Endothelial cell of umbilical vein (primary cell): ENCODE measurements around the gene CD300C. TPM values are rescaled to one million over a fixed set of nuclear protein-coding genes. Genes with fewer than 3 reads are reported as not detected.

Source experiments
- BruUV-seq: library from RNA; stranded (reverse); fragments of 400-500 nt; replicated peaks from 2 replicates; lab custom pipeline; 2021; lab: Mats Ljungman, UMichigan
- CTCF ChIA-PET: fragments of 300-600, 350-600 bp; sonication (Branson Sonifier 250); formaldehyde crosslinking; loops from one replicate; lab custom pipeline; 2021; ENCODE audit warnings: antibody characterized with exemption, inconsistent platforms; lab: Charles Lee
- POLR2A ChIA-PET: fragments of 300-600, 350-600 bp; sonication (Branson Sonifier 250); formaldehyde crosslinking; loops from one replicate; lab custom pipeline; 2021; ENCODE audit warnings: antibody characterized with exemption, inconsistent platforms; lab: Charles Lee
- DNase-seq: peaks from one replicate; pipeline ENCODE4 v3.0.0-alpha.2; 2011; ENCODE audit warnings: low read depth, low spot score
- FAIRE-seq: peaks from 2 replicates; lab custom pipeline; 2011; peaks lifted over from hg19 to GRCh38; lab: Jason Lieb, UNC
- H2AFZ ChIP-seq: 2 replicates; pipeline ENCODE4 v1.6.0; 2012; ENCODE audit warnings: low read depth, low read length, control low read depth, inconsistent platforms
- H3K27ac ChIP-seq: 2 replicates; pipeline ENCODE4 v1.5.1; 2011; ENCODE audit warnings: low read depth, mild to moderate bottlenecking, control low read depth, low read length, moderate library complexity; ENCODE audit not compliant: insufficient read depth
- H3K27me3 ChIP-seq, 2 experiments: 2 replicates each; pipeline versions ENCODE4 v1.6.0 to v1.6.1; 2011; ENCODE audit warnings: low read length in 2 of 2, mixed read lengths in 1 of 2; ENCODE audit not compliant: control insufficient read depth in 2 of 2, insufficient read depth in 2 of 2
- H3K36me3 ChIP-seq, 2 experiments: 2 replicates in 1 of 2; 3 replicates in 1 of 2; pipeline ENCODE4 v1.5.1; 2011; ENCODE audit warnings: low read length in 2 of 2, mild to moderate bottlenecking in 1 of 2, moderate library complexity in 1 of 2; ENCODE audit not compliant: control insufficient read depth in 2 of 2, insufficient read depth in 2 of 2; ENCODE audit errors: extremely low read depth in 1 of 2
- H3K4me1 ChIP-seq: 3 replicates; pipeline ENCODE4 v1.5.1; 2011; ENCODE audit warnings: mild to moderate bottlenecking, low read length; ENCODE audit not compliant: control insufficient read depth, insufficient read depth; ENCODE audit errors: extremely low read depth
- H3K4me2 ChIP-seq: 2 replicates; pipeline ENCODE4 v1.6.1; 2011; ENCODE audit warnings: low read length, control low read depth, mixed read lengths; ENCODE audit not compliant: insufficient read depth
- H3K4me3 ChIP-seq, 3 experiments: fragments of 200-600 bp in 1 of 3; sonication (generic), shearing (Covaris generic) in 1 of 3; replicated peaks in 1 of 3; 2 replicates each; pipeline ENCODE4 v1.5.1; 2011 to 2016; ENCODE audit warnings: control low read depth in 3 of 3, low read length in 3 of 3, mild to moderate bottlenecking in 2 of 3, inconsistent platforms in 1 of 3, low read depth in 1 of 3, moderate library complexity in 1 of 3; ENCODE audit not compliant: insufficient read depth in 1 of 3
- H3K79me2 ChIP-seq: 2 replicates; pipeline ENCODE4 v1.6.0; 2012; ENCODE audit warnings: low read length, inconsistent platforms; ENCODE audit not compliant: control insufficient read depth, insufficient read depth
- H3K9ac ChIP-seq: replicated peaks from 2 replicates; pipeline ENCODE3; 2011; ENCODE audit warnings: low read length, control low read depth; ENCODE audit not compliant: insufficient read depth; ENCODE audit errors: extremely low read depth
- H3K9me1 ChIP-seq: replicated peaks from 3 replicates; pipeline ENCODE4 v1.6.0; 2011; ENCODE audit warnings: mild to moderate bottlenecking, low read length; ENCODE audit not compliant: control insufficient read depth, insufficient read depth; ENCODE audit errors: extremely low read depth
- H3K9me3 ChIP-seq: replicated peaks from 2 replicates; pipeline ENCODE4 v1.5.1; 2012; ENCODE audit warnings: low read length, inconsistent platforms; ENCODE audit not compliant: control insufficient read depth, insufficient read depth
- H4K20me1 ChIP-seq: replicated peaks from 2 replicates; pipeline ENCODE3; 2011; ENCODE audit warnings: mild to moderate bottlenecking, low read length; ENCODE audit not compliant: control insufficient read depth, insufficient read depth; ENCODE audit errors: extremely low read depth
- EZH2 ChIP-seq: IDR thresholded peaks from 2 replicates; pipeline ENCODE4 v1.6.1; 2012; ENCODE audit warnings: borderline replicate concordance, low read depth, mild to moderate bottlenecking, moderate library complexity, low read length, inconsistent platforms; ENCODE audit not compliant: severe bottlenecking
- FOS ChIP-seq: IDR thresholded peaks from 2 replicates; pipeline ENCODE4 v1.6.1; 2011; ENCODE audit warnings: mild to moderate bottlenecking, low read length, moderate library complexity, borderline replicate concordance; ENCODE audit not compliant: insufficient read depth
- GATA2 ChIP-seq: IDR thresholded peaks from 2 replicates; pipeline ENCODE4 v1.7.0; 2011; ENCODE audit warnings: low read depth, mild to moderate bottlenecking, moderate library complexity, mixed read lengths, low read length; ENCODE audit not compliant: insufficient read length, insufficient read depth
- JUN ChIP-seq: IDR thresholded peaks from 2 replicates; pipeline ENCODE4 v1.6.1; 2011; ENCODE audit warnings: borderline replicate concordance, low read depth; ENCODE audit not compliant: insufficient read length, insufficient read depth
- MYC ChIP-seq: IDR thresholded peaks from one replicate; pipeline ENCODE4 v1.6.1; 2011; ENCODE audit warnings: mild to moderate bottlenecking, low read depth, low read length
- POLR2A ChIP-seq: IDR thresholded peaks from 2 replicates; pipeline ENCODE4 v1.6.1; 2012; ENCODE audit warnings: low read depth, mild to moderate bottlenecking, control low read depth, low read length
- POLR2AphosphoS5 ChIP-seq: IDR thresholded peaks from 2 replicates; pipeline ENCODE4 v1.6.1; 2012; ENCODE audit warnings: low read depth, mild to moderate bottlenecking, control low read depth, low read length, moderate library complexity; ENCODE audit not compliant: insufficient read depth
- dilution Hi-C: fragments of 300-500 bp; cut with MboI; formaldehyde crosslinking; loops from one replicate; pipeline ENCODE4 v1.15.0; 2019; ENCODE audit warnings: low sequenced_read_pairs; ENCODE audit not compliant: extremely low pct_ligation_motif_present
- intact Hi-C: fragments of 100-400 bp; cut with micrococcal nuclease; formaldehyde crosslinking; loops from one replicate; pipeline ENCODE4 v1.10.0; 2022
- polyA plus RNA-seq, 4 experiments: library from polyadenylated mRNA; depleted of rRNA in 3 of 4; stranded (reverse) in 3 of 4; unstranded in 1 of 4; fragments of >200 nt; gene quantifications; 2 replicates each; pipeline versions ENCODE4 v1.2.1 to v1.2.3, GENCODE V29; 2011 to 2012; ENCODE audit warnings: missing spikeins in 1 of 4
- total RNA-seq: library from RNA; stranded (reverse); gene quantifications from 2 replicates; pipeline ENCODE4 v1.2.3, GENCODE V29; 2021
- TF ChIP-seq, protein P1 (sequence below): IDR thresholded peaks from 2 replicates; pipeline ENCODE4 v1.6.1; 2011; ENCODE audit not compliant: insufficient read depth, insufficient read length
- TF ChIP-seq, protein P2 (sequence below), 2 donors: IDR thresholded peaks; 1 replicate in 1 of 2; 2 replicates in 1 of 2; pipeline ENCODE4 v1.5.1; 2011; ENCODE audit warnings: low read length in 2 of 2, mild to moderate bottlenecking in 2 of 2, moderate library complexity in 2 of 2, control low read depth in 1 of 2, inconsistent platforms in 1 of 2, low read depth in 1 of 2; ENCODE audit not compliant: insufficient read depth in 1 of 2; ENCODE audit errors: extremely low read depth in 1 of 2

The CD300C gene
- total and polyA plus RNA-seq, 2 donors (not counting 3 experiments of a cell fraction or from before 2014, with no cell fraction given), result not detected

DNA sequence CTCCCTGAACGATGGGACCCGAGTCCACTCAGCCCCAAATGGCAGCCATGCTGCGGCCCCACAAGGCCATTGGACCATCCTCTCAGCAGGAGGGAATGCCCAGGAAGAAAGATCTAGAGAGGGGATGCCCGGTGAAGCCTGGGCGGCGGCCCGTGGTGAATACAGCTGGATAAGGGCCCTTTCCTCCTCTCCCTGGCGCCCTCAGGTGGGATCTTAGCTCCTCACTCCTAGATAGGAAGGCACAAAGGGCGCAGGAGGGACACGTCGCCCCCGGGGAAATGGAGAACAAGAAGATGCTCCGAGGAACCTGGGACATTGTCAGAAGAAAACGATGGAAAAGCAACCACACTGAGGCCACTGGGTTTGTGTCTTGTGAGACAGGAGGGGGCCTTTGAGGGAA lies 2.5 kb downstream of the CD300C start:
- CTCF ChIA-PET, result no interaction called here
- no TSS peak for BruUV-seq
- FAIRE-seq (no peak), DNase-seq (no peak)
- dilution Hi-C loops, result no loop called here
- intact Hi-C loops, result no loop called here
- H3K4me2 ChIP-seq, result no peak overlapping the region
- no peaks in the 10 kb centered on the region for H3K27me3 ChIP-seq
- H3K9me3 ChIP-seq, result no peaks in the 10 kb centered on the region
- POLR2A ChIA-PET, result no interaction called here
- H3K27ac ChIP-seq, result no peak overlapping the region
- H3K36me3 ChIP-seq, result no peaks in the 10 kb centered on the region
- no peak overlapping the region for H2AFZ ChIP-seq
- no peak overlapping the region for H3K4me3 ChIP-seq
- no peaks in the 10 kb centered on the region for H4K20me1 ChIP-seq
- H3K79me2 ChIP-seq, result no peaks in the 10 kb centered on the region
- no peak overlapping the region for H3K9ac ChIP-seq
- H3K9me1 ChIP-seq, result no peaks in the 10 kb centered on the region
- TF ChIP-seq POLR2AphosphoS5, result no peak
- TF ChIP-seq, protein P1, sequence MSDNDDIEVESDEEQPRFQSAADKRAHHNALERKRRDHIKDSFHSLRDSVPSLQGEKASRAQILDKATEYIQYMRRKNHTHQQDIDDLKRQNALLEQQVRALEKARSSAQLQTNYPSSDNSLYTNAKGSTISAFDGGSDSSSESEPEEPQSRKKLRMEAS, result no peak
- no peak for TF ChIP-seq MYC
- no peak for TF ChIP-seq GATA2
- no peak for TF ChIP-seq FOS
- no peak for TF ChIP-seq EZH2
- TF ChIP-seq JUN, result no peak
- TF ChIP-seq, protein P2, sequence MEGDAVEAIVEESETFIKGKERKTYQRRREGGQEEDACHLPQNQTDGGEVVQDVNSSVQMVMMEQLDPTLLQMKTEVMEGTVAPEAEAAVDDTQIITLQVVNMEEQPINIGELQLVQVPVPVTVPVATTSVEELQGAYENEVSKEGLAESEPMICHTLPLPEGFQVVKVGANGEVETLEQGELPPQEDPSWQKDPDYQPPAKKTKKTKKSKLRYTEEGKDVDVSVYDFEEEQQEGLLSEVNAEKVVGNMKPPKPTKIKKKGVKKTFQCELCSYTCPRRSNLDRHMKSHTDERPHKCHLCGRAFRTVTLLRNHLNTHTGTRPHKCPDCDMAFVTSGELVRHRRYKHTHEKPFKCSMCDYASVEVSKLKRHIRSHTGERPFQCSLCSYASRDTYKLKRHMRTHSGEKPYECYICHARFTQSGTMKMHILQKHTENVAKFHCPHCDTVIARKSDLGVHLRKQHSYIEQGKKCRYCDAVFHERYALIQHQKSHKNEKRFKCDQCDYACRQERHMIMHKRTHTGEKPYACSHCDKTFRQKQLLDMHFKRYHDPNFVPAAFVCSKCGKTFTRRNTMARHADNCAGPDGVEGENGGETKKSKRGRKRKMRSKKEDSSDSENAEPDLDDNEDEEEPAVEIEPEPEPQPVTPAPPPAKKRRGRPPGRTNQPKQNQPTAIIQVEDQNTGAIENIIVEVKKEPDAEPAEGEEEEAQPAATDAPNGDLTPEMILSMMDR (IDR thresholded peaks at IDR 0.05; ENCODE audit: extremely low read depth in 1 of 2, insufficient read depth in 1 of 2, low read depth in 1 of 2, low read length in 2 of 2), result no peak
- no peak for TF ChIP-seq POLR2A
- no peaks in the 10 kb centered on the region for H3K4me1 ChIP-seq
